ENCODE data around the gene SOAT1. TPM values are rescaled to one million over a fixed set of nuclear protein-coding genes. Genes with fewer than 3 reads are reported as not detected.
A peak's percentile ranks its signal among the peaks of the same experiment; 100 is the strongest.

SOAT1 gene
- total RNA-seq, 2 experiments from 2014 or later, result 35.7 to 37.2 TPM

- ATAC-seq (ENCODE audit: poor library complexity), result peak; percentile 90
- TF ChIP-seq CTCF (IDR thresholded peaks at IDR 0.05), result no peak
- Histone ChIP-seq H3K9me3 (ENCODE audit: control insufficient read depth in 1 of 2, insufficient read depth in 1 of 2, low read length in 2 of 2) (no peaks in the 10 kb centered on the region), H3K4me3 (ENCODE audit: low read length) (peak within 1 kb of the TSS; percentile 79), H3K27me3 (ENCODE audit: control insufficient read depth in 1 of 2, insufficient read depth in 2 of 2, low read length in 2 of 2) (no peaks in the 10 kb centered on the region), H3K36me3 (ENCODE audit: insufficient read depth, low read length) (no peaks in the 10 kb centered on the region), H3K27ac (ENCODE audit: low read depth in 1 of 2, low read length in 2 of 2) (peak within 1 kb of the TSS; percentile 94 to 99), H3K4me1 (ENCODE audit: insufficient read depth, low read length) (peaks cover 14% of the 10 kb centered on the region)
- intact Hi-C loops (cut with DNase I, micrococcal nuclease), result loop anchor here (2.0 to 10.0 kb wide), 11 partner anchors 73 to 1137 kb away; partner anchors contain the start of genes FAM20B (in 2 of the 2), ACBD6 (in 1 of the 2), CEP350 (in 1 of the 2) and QSOX1 (in 1 of the 2)
- peak within 1 kb of the TSS; percentile 96 for H3K4me3 Mint-ChIP-seq
- H3K9me3 Mint-ChIP-seq, result no peaks in the 10 kb centered on the region
- peak; percentile 80 to 96 (median 86) for DNase-seq
- H3K4me1 Mint-ChIP-seq (ENCODE audit: low read depth), result peaks cover 14% of the 10 kb centered on the region
- H3K27me3 Mint-ChIP-seq, result no peaks in the 10 kb centered on the region
- CTCF ChIA-PET, result interaction anchor here (1.3 to 1.6 kb wide), 2 partner anchors 13 to 71 kb away, joined by 3 to 12 read pairs; partner anchors contain the start of gene SOAT1
- H3K36me3 Mint-ChIP-seq (ENCODE audit: low read depth), result peaks cover 7% of the 10 kb centered on the region
- H3K27ac Mint-ChIP-seq, result peak within 1 kb of the TSS; percentile 99
- POLR2A ChIA-PET, result interaction anchor here (0.6 to 2.4 kb wide), 13 partner anchors 10 to 517 kb away, joined by 3 to 56 read pairs (median 4); partner anchors contain the start of genes SOAT1, TOR1AIP1 and TOR3A
Measured at GRCh38 chr1:179365342-179366092, 71.9 kb downstream of the SOAT1 start, which contains the start of gene AXDND1. AXDND1 (plus strand) TSS chr1:179365971; CDS start chr1:179366510, 539 bp downstream.

GRCh38 chr1:179366093-179366800 lies 72.7 kb downstream of the SOAT1 start:
- peaks cover 7% of the 10 kb centered on the region for H3K36me3 Mint-ChIP-seq (ENCODE audit: low read depth)
- Histone ChIP-seq H3K36me3 (ENCODE audit: insufficient read depth, low read length) (no peaks in the 10 kb centered on the region), H3K27ac (ENCODE audit: low read depth in 1 of 2, low read length in 2 of 2) (peak overlapping the region; percentile 94 to 99), H3K4me3 (ENCODE audit: low read length) (peak overlapping the region; percentile 79), H3K9me3 (ENCODE audit: control insufficient read depth in 1 of 2, insufficient read depth in 1 of 2, low read length in 2 of 2) (no peaks in the 10 kb centered on the region), H3K27me3 (ENCODE audit: control insufficient read depth in 1 of 2, insufficient read depth in 2 of 2, low read length in 2 of 2) (no peaks in the 10 kb centered on the region), H3K4me1 (ENCODE audit: insufficient read depth, low read length) (peaks cover 14% of the 10 kb centered on the region)
- POLR2A ChIA-PET, result interaction anchor here (0.9 to 2.4 kb wide), 12 partner anchors 11 to 516 kb away, joined by 3 to 56 read pairs (median 4); partner anchors contain the start of genes SOAT1, TOR1AIP1 and TOR3A
- no peaks in the 10 kb centered on the region for H3K27me3 Mint-ChIP-seq
- peaks cover 14% of the 10 kb centered on the region for H3K4me1 Mint-ChIP-seq (ENCODE audit: low read depth)
- intact Hi-C loops (cut with DNase I, micrococcal nuclease), result loop anchor here (2.0 to 10.0 kb wide), 10 partner anchors 73 to 1136 kb away; partner anchors contain the start of genes FAM20B (in 2 of the 2), ACBD6 (in 1 of the 2), CEP350 (in 1 of the 2) and QSOX1 (in 1 of the 2)
- no peaks in the 10 kb centered on the region for H3K9me3 Mint-ChIP-seq
- peak; percentile 22 for ATAC-seq (ENCODE audit: poor library complexity)
- peak in 3 of 14 experiments; percentile 5 to 30 (median 22) for DNase-seq
- no peak for TF ChIP-seq CTCF (IDR thresholded peaks at IDR 0.05)
- H3K4me3 Mint-ChIP-seq, result peak overlapping the region; percentile 96
- CTCF ChIA-PET, result interaction anchor here (1.3 to 1.6 kb wide), 2 partner anchors 14 to 72 kb away, joined by 3 to 12 read pairs; partner anchors contain the start of gene SOAT1
- H3K27ac Mint-ChIP-seq, result peak overlapping the region; percentile 99

Data from CD4-positive, alpha-beta T cell (primary cell).